WERI-Rb-1 (cell line): ENCODE results near the gene IL6R.

ENCODE experiments used
- DNase-seq: peaks from one replicate; pipeline ENCODE4 v3.0.0-alpha.2; 2020
- H3K27ac ChIP-seq: fragments of 250-450 bp; sonication (Bioruptor Pico); 2 replicates; pipeline ENCODE4 v1.5.1; 2020; ENCODE audit warnings: mild to moderate bottlenecking, moderate library complexity
- H3K27me3 ChIP-seq: fragments of 250-450 bp; sonication (Bioruptor Pico); 2 replicates; pipeline ENCODE4 v1.5.1; 2021; ENCODE audit warnings: mild to moderate bottlenecking, low read depth, moderate library complexity; ENCODE audit not compliant: insufficient read depth, severe bottlenecking
- H3K36me3 ChIP-seq: fragments of 250-450 bp; sonication (Bioruptor Pico); 2 replicates; pipeline ENCODE4 v1.5.1; 2020; ENCODE audit warnings: mild to moderate bottlenecking, moderate library complexity
- H3K4me3 ChIP-seq: 2 replicates; pipeline ENCODE4 v1.5.1; 2011; ENCODE audit warnings: low read depth, mild to moderate bottlenecking, control low read depth, low read length
- H3K9me3 ChIP-seq: fragments of 250-450 bp; sonication (Bioruptor Pico); 2 replicates; pipeline ENCODE4 v1.5.1; 2021; ENCODE audit warnings: mild to moderate bottlenecking, moderate library complexity; ENCODE audit not compliant: severe bottlenecking
- CTCF ChIP-seq: IDR thresholded peaks from 2 replicates; pipeline ENCODE4 v1.5.1; 2011; ENCODE audit warnings: low read depth, mild to moderate bottlenecking, control low read depth, inconsistent platforms, low read length

IL6R gene

GRCh38 chr1:154422521-154422920 is 17.4 kb downstream of the IL6R start:
- H3K9me3 ChIP-seq: no peaks in the 10 kb centered on the region
- H3K36me3 ChIP-seq: no peaks in the 10 kb centered on the region
- H3K4me3 ChIP-seq: no peak overlapping the region
- H3K27me3 ChIP-seq: peaks cover 89% of the 10 kb centered on the region
- DNase-seq: no peak
- H3K27ac ChIP-seq: no peak overlapping the region
- no peak for TF ChIP-seq CTCF

- no peak for DNase-seq
- Histone ChIP-seq H3K9me3 (no peaks in the 10 kb centered on the region), H3K27me3 (peaks cover 95% of the 10 kb centered on the region), H3K27ac (no peak overlapping the region), H3K4me3 (no peak overlapping the region), H3K36me3 (no peaks in the 10 kb centered on the region)
- no peak for TF ChIP-seq CTCF
Measured at GRCh38 chr1:154423304-154423987, 18.3 kb downstream of the IL6R start.

GRCh38 chr1:154423988-154424326 is 18.8 kb downstream of the IL6R start:
- no peak for DNase-seq
- Histone ChIP-seq H3K27me3 (peaks cover 95% of the 10 kb centered on the region), H3K36me3 (no peaks in the 10 kb centered on the region), H3K4me3 (no peak overlapping the region), H3K9me3 (no peaks in the 10 kb centered on the region), H3K27ac (no peak overlapping the region)
- TF ChIP-seq CTCF: no peak

- peaks cover 95% of the 10 kb centered on the region for H3K27me3 ChIP-seq
- no peak for TF ChIP-seq CTCF
- no peaks in the 10 kb centered on the region for H3K36me3 ChIP-seq
- no peak for DNase-seq
- H3K9me3 ChIP-seq: no peaks in the 10 kb centered on the region
- H3K4me3 ChIP-seq: no peak overlapping the region
- H3K27ac ChIP-seq: no peak overlapping the region
Measured at GRCh38 chr1:154425172-154425571, 20.0 kb downstream of the IL6R start.

- H3K4me3 ChIP-seq: no peak overlapping the region
- H3K36me3 ChIP-seq: no peaks in the 10 kb centered on the region
- H3K9me3 ChIP-seq: no peaks in the 10 kb centered on the region
- no peak overlapping the region for H3K27ac ChIP-seq
- DNase-seq: no peak
- peaks cover 95% of the 10 kb centered on the region for H3K27me3 ChIP-seq
- TF ChIP-seq CTCF: no peak
Measured at GRCh38 chr1:154427173-154428139, 22.3 kb downstream of the IL6R start.
